VCaP (cell line): Measurements from ENCODE around the gene PAFAH1B1.
A peak's percentile ranks its signal among the peaks of the same experiment; 100 is the strongest.
"Not testable (repeated sequence)": the region's sequence is repeated elsewhere in the genome, so short reads cannot be mapped to it uniquely, and the experiment has no call there.

ENCODE experiments used
- H3K27ac ChIP-seq: fragments of 450-650 bp; 2 replicates; pipeline ENCODE4 v1.5.1; 2017
- TF ChIP-seq, protein P1 (sequence below): fragments of 450-650 bp; conservative IDR thresholded peaks from 2 replicates; pipeline ENCODE4 v1.5.1; 2017; ENCODE audit warnings: mild to moderate bottlenecking, moderate library complexity

Gene PAFAH1B1

DNA sequence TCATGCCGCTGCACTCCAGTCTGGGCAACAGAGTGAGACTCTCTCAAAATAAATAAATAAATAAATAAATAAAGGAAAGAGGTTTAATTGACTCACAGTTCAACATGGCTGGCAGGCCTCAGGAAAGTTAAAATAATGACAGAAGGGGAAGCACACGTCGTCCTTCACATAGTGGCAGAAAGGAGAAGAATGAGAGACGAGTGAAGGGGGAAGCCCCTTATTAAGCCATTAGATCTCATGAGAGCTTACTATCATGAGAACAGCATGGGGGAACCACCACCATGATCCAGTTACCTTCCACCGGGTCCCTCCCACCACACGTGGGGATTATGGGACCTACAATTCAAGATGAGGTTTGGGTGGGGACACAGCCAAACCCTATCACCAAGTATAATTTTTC lies 54.5 kb downstream of the PAFAH1B1 start:
- TF ChIP-seq, protein P1, sequence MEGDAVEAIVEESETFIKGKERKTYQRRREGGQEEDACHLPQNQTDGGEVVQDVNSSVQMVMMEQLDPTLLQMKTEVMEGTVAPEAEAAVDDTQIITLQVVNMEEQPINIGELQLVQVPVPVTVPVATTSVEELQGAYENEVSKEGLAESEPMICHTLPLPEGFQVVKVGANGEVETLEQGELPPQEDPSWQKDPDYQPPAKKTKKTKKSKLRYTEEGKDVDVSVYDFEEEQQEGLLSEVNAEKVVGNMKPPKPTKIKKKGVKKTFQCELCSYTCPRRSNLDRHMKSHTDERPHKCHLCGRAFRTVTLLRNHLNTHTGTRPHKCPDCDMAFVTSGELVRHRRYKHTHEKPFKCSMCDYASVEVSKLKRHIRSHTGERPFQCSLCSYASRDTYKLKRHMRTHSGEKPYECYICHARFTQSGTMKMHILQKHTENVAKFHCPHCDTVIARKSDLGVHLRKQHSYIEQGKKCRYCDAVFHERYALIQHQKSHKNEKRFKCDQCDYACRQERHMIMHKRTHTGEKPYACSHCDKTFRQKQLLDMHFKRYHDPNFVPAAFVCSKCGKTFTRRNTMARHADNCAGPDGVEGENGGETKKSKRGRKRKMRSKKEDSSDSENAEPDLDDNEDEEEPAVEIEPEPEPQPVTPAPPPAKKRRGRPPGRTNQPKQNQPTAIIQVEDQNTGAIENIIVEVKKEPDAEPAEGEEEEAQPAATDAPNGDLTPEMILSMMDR, result no peak
- no peak overlapping the region for H3K27ac ChIP-seq

DNA sequence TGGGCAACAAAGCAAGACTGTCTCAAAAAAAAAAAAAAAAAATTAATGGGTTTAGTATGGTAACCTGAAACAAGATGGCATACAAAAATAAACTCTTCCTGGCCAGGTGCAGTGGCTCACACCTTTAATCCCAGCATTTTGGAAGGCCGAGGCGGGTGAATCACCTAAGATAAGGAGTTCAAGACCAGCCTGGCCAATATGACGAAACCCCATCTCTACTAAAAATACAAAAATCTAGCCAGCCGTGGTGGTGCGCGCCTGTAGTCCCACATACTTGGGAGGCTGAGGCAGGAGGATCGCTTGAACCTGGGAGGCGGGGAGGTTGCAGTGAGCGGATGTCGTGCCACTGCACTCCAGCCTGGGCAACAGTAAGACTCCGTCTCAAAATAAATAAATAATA lies 55.7 kb downstream of the PAFAH1B1 start:
- TF ChIP-seq, protein P1, result no peak
- H3K27ac ChIP-seq, result no peak overlapping the region

DNA sequence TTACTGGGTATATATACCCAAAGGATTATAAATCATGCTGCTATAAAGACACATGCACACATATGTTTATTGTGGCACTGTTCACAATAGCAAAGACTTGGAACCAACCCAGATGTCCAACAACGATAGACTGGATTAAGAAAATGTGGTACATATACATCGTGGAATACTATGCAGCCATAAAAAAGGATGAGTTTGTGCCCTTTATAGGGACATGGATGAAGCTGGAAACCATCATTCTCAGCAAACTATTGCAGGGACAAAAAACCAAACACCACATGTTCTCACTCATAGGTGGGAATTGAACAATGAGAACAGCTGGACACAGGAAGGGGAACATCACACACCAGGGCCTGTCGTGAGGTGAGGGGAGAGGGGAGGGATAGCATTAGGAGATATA lies 59.5 kb downstream of the PAFAH1B1 start:
- H3K27ac ChIP-seq, result not testable (repeated sequence)

DNA sequence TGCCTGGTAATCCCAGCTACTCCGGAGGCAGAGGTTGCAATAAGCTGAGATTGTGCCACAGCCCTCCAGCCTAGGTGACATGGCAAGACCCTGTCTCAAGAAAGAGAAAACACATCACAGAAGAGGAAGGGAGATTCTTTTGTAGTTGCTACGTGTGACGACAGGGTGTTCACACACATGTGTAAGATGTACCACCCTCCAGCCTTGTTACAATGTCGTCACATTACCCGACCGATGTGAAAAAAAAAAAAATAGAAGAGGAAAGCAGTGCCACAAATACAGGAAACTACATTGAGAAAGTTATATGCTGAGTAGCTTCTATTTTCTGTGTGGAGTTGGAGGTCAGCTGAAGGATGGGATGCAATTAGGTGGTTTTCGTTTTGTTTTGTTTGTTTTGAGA lies 62.1 kb downstream of the PAFAH1B1 start:
- no peak overlapping the region for H3K27ac ChIP-seq
- TF ChIP-seq, protein P1, result no peak

DNA sequence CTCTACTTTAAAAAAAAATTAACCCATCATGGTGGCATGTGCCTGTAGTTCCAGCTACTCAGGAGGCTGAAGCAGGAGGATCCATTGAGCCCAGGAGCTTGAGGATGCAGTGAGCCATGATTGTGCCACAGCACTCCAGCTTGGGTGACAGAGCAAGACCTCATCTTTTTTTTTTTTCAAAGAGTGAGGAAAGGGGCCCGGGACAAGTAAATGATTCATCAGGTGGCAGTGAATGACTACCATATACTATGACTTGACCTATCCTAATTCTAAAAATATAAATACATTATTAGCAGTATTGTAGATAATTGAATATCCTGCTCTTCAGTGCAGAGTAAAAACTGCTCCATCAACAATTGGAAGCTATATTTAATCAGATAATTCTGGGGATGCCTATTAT lies 62.8 kb downstream of the PAFAH1B1 start:
- no peak overlapping the region for H3K27ac ChIP-seq
- TF ChIP-seq, protein P1, result no peak

DNA sequence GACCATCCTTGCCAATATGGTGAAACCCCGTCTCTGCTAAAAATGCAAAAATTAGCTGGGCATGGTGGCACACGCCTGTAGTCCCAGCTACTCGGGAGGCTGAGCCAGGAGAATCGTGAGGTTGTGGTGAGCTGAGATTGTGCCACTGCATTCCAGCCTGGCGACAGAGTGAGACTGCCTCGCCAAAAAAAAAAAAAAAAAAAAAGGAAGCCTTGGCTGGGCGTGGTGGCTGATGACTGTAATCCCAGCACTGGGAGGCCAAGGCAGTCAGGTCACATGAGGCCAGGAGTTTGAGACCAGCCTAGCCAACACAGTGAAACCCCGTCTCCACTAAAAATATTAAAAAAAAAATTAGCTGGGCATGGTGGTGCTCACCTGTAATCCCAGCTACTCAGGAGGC lies 65.9 kb downstream of the PAFAH1B1 start:
- not testable (repeated sequence) for H3K27ac ChIP-seq

DNA sequence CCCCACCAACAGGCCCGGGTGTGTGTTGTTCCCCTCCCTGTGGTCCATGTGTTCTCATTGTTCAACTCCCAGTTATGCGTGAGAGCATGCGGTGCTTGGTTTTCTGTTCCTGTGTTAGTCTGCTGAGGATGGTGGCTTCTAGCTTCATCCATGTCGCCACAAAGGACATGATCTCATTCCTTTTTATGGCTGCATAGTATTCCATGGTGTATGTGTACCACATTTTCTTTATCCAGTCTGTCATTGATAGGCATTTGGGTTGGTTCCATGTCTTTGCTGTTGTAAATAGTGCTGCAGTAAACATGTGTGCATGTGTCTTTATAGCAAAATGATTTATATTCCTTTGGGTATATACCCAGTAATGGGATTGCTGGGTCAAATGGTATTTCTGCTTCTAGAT lies 67.0 kb downstream of the PAFAH1B1 start:
- H3K27ac ChIP-seq, result not testable (repeated sequence)

DNA sequence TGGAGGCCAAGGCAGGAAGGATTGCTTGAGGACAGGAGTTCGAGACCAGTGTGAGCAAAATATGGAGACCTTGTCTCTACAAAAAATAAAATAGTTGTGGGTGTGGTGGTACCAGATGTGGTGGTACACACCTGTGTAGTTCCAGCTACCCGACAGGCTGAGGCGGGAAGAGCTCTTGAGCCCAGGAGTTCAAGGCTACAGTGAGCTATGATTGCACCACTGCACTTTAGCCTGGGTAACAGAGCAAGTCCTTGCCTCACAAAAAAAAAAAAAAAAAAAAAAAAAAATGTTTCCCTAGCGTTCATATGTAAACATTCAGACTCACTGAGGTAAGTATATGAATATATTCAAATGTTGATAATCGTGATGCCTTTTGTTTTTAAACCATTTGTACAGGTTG lies 78.6 kb downstream of the PAFAH1B1 start:
- no peak overlapping the region for H3K27ac ChIP-seq
- TF ChIP-seq, protein P1, result no peak

DNA sequence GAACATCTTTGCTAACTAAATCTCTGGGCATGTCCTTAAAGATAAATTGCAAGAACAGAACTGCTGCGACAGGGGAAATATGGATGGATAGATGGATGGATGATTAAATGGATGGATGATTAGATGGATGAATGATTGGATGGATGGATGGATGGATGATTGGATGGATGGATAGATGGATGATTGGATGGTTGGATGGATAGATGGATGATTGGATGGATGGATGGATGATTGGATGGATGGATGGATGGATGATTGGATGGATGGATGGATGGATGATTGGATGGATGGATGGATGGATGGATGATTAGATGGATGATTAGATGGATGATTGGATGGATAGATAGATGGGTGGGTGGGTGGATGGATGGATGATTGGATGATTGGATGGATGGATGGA lies 85.8 kb downstream of the PAFAH1B1 start:
- not testable (repeated sequence) for H3K27ac ChIP-seq

DNA sequence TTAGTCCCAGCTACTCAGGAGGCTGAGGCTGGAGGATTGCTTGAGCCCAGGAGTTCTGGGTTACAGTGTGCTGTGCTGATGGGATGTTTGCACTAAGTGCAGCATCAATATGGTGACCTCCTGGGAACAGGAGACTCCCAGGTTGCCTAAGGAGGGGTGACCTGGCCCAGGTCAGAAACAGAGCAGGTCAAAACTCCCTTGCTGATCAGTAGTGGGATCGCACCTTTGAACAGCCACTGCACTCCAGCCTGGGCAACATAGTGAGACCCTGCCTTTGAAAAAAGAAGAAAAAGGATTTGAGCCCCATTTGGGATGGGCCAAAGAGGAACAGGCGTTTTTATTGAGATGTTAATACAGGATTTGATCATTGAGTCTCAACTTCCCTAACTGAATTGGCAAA lies 87.5 kb downstream of the PAFAH1B1 start:
- peak overlapping the region; percentile 75 for H3K27ac ChIP-seq
- TF ChIP-seq, protein P1, result no peak
